Uterus (tissue), 2 donors: Measurements from ENCODE around the gene ACKR4.

Source experiments
- CTCF ChIP-seq, 4 experiments: fragments of 200-600 bp in 2 of 4; fragments of 450-650 bp in 2 of 4; sonication (generic) in 2 of 4; IDR thresholded peaks; one replicate each; pipeline ENCODE4 v1.5.1; 2016 to 2019; ENCODE audit warnings: antibody characterized with exemption in 4 of 4, mild to moderate bottlenecking in 2 of 4, moderate library complexity in 1 of 4
- POLR2A ChIP-seq, 2 donors: fragments of 450-650 bp; IDR thresholded peaks; one replicate each; pipeline ENCODE4 v1.6.1; 2016; ENCODE audit warnings: antibody characterized with exemption in 2 of 2, mild to moderate bottlenecking in 1 of 2, moderate library complexity in 1 of 2

GRCh38 chr3:132598181-132598580, 1.1 kb downstream of the ACKR4 start:
- TF ChIP-seq CTCF (IDR thresholded peaks at IDR 0.05) (no peak), POLR2A (IDR thresholded peaks at IDR 0.05) (no peak)
